ENCODE results near the gene KAT8.

Gene KAT8

GRCh38 chr16:31108035-31108793, 9.2 kb upstream of the KAT8 start, which contains the start of gene BCKDK:
BCKDK (plus strand) TSS chr16:31108386; CDS start chr16:31109224, 838 bp downstream.
- peak; percentile 62 for DNase-seq (ENCODE audit: low read depth, low spot score)

GRCh38 chr16:31108794-31109558, 8.5 kb upstream of the KAT8 start:
- DNase-seq (ENCODE audit: low read depth, low spot score): no peak

GRCh38 chr16:31109622-31110021, 7.8 kb upstream of the KAT8 start:
- no peak for DNase-seq (ENCODE audit: low read depth, low spot score)

GRCh38 chr16:31110106-31111034, 7.1 kb upstream of the KAT8 start:
- no peak for DNase-seq (ENCODE audit: low read depth, low spot score)

GRCh38 chr16:31111881-31112466, 5.5 kb upstream of the KAT8 start:
- DNase-seq (ENCODE audit: low read depth, low spot score): no peak

- no peak for DNase-seq (ENCODE audit: low read depth, low spot score)
Observed at GRCh38 chr16:31112711-31113110, 4.8 kb upstream of the KAT8 start.

- DNase-seq (ENCODE audit: low read depth, low spot score): no peak
Observed at GRCh38 chr16:31113121-31114120, 4.0 kb upstream of the KAT8 start.

- DNase-seq (ENCODE audit: low read depth, low spot score): no peak
Observed at GRCh38 chr16:31114468-31114867, 3.0 kb upstream of the KAT8 start.

GRCh38 chr16:31118223-31119155, 1.0 kb downstream of the KAT8 start:
- no peak for DNase-seq (ENCODE audit: low read depth, low spot score)

GRCh38 chr16:31120129-31120528, 2.7 kb downstream of the KAT8 start:
- no peak for DNase-seq (ENCODE audit: low read depth, low spot score)

GRCh38 chr16:31125844-31126243, 8.4 kb downstream of the KAT8 start:
- no peak for DNase-seq (ENCODE audit: low read depth, low spot score)

- no peak for DNase-seq (ENCODE audit: low read depth, low spot score)
Observed at GRCh38 chr16:31127182-31127581, 9.7 kb downstream of the KAT8 start.

- no peak for DNase-seq (ENCODE audit: low read depth, low spot score)
Observed at GRCh38 chr16:31128711-31129567, 11.5 kb downstream of the KAT8 start.

- DNase-seq (ENCODE audit: low read depth, low spot score): no peak
Observed at GRCh38 chr16:31129568-31130335, 12.3 kb downstream of the KAT8 start.

- DNase-seq (ENCODE audit: low read depth, low spot score): no peak
Observed at GRCh38 chr16:31130336-31130891, 12.9 kb downstream of the KAT8 start.

GRCh38 chr16:31130899-31131298, 13.4 kb downstream of the KAT8 start:
- DNase-seq (ENCODE audit: low read depth, low spot score): peak; percentile 94

GRCh38 chr16:31131416-31131815, 14.0 kb downstream of the KAT8 start:
- DNase-seq (ENCODE audit: low read depth, low spot score): no peak
